ENCODE measurements around the gene GHITM. TPM values are rescaled to one million over a fixed set of nuclear protein-coding genes. Genes with fewer than 3 reads are reported as not detected.

GHITM gene
- total RNA-seq, 2 donors from 2014 or later: 242 to 490 TPM

DNA sequence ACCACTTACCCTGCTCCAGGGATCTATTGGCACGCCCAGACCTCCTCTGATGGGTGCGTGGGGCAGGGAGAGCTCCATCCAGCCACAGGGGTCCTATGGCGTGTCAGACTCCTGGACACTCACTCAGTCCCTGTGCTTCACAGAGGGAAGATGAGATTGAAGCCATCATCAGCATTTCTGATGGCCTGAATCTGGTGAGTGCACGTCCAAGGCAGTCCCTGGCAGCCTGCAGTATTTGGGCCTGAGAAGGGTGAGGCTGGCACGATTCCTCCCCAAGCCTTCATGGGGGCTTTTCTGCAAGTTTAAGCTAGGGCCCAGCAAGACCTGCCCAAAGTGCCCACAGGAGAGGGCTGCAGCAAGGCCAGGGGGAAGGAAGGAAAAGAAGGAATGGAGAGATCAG, 58.3 kb downstream of the GHITM start:
- Histone ChIP-seq H3K27ac (no peak overlapping the region), H3K9me3 (no peaks in the 10 kb centered on the region), H3K27me3 (no peaks in the 10 kb centered on the region), H3K36me3 (no peaks in the 10 kb centered on the region), H3K4me1 (peaks cover 0 to 16% of the 10 kb centered on the region in 2 donors), H3K4me3 (no peak overlapping the region)
- no peak for DNase-seq (ENCODE audit: low spot score)
- TF ChIP-seq, protein P1, sequence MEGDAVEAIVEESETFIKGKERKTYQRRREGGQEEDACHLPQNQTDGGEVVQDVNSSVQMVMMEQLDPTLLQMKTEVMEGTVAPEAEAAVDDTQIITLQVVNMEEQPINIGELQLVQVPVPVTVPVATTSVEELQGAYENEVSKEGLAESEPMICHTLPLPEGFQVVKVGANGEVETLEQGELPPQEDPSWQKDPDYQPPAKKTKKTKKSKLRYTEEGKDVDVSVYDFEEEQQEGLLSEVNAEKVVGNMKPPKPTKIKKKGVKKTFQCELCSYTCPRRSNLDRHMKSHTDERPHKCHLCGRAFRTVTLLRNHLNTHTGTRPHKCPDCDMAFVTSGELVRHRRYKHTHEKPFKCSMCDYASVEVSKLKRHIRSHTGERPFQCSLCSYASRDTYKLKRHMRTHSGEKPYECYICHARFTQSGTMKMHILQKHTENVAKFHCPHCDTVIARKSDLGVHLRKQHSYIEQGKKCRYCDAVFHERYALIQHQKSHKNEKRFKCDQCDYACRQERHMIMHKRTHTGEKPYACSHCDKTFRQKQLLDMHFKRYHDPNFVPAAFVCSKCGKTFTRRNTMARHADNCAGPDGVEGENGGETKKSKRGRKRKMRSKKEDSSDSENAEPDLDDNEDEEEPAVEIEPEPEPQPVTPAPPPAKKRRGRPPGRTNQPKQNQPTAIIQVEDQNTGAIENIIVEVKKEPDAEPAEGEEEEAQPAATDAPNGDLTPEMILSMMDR (IDR thresholded peaks at IDR 0.05): no peak

DNA sequence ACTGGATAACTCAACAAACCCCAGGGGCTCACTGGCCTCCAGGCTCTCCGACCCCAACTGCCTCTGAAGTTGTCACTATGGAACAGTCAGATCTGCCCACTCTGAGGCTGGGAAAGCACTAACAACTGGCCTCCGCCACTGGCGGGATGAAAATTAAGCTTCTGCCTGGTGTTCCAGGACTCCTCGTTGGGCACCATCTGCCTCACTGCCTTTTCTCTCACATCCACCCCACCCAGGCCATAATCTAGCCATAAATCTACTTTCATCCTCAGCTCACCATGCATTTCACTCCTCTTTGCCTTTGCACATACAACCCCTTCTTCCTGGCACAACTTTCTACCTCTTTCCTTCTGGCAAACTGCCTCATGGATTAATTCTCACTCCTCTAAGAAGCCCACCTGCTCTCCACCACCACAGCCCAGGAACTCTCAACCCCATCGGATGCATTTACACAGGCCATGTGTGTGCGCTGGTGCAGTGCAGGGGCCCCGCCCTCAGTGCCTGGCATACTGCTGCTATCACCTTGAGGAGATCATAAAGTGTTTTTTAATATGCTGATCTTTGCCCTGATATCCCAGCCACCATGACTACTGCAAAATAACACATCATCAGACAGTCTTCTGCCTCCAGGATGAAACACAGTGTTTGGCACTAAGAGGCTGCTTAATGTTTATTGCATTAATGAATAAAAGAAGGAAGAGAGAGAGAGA, 59.1 kb downstream of the GHITM start:
- TF ChIP-seq, protein P1 (IDR thresholded peaks at IDR 0.05): no peak
- no peak overlapping the region for H3K4me3 ChIP-seq
- H3K9me3 ChIP-seq: no peaks in the 10 kb centered on the region
- peaks cover 0 to 16% of the 10 kb centered on the region in 2 donors for H3K4me1 ChIP-seq
- H3K27me3 ChIP-seq: no peaks in the 10 kb centered on the region
- DNase-seq (ENCODE audit: low spot score): no peak
- H3K36me3 ChIP-seq: no peaks in the 10 kb centered on the region
- H3K27ac ChIP-seq: no peak overlapping the region

DNA sequence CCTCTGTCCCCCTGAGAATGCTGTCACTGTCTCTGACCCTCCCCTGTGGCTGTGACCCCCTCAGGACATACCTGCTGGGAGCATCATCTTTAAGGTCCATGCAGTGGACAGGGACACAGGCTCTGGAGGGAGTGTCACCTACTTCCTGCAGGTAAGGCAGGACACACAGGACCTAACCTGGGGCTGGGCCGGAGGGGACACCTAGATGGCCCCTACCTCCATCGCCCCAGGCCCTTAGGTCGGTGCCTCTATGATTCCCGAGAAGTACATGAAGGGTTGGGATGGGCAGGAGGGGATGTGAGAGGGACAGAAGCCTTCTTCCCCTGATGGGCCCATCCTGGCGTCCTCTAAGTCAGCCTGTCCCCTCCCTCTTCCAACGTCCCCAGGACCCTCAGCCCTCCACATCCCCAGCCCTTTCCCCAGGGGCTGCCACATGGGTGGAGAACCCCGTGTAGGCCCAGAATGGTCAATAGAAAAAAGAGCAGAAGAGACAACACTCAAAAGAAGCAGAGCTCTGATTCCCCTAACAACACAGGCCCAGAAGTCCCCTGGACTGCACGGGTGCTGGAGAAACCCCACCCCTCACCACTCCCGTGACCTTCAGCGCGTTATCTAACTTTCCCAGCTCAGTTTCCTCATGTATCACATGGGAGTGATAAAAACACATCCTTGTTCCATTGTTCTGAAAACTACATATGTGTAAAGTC, 61.4 kb downstream of the GHITM start:
- TF ChIP-seq, protein P1 (IDR thresholded peaks at IDR 0.05): no peak
- no peak for DNase-seq (ENCODE audit: low spot score)
- Histone ChIP-seq H3K9me3 (no peaks in the 10 kb centered on the region), H3K4me1 (no peaks in the 10 kb centered on the region), H3K27me3 (no peaks in the 10 kb centered on the region), H3K27ac (no peak overlapping the region), H3K36me3 (no peaks in the 10 kb centered on the region), H3K4me3 (no peak overlapping the region)

DNA sequence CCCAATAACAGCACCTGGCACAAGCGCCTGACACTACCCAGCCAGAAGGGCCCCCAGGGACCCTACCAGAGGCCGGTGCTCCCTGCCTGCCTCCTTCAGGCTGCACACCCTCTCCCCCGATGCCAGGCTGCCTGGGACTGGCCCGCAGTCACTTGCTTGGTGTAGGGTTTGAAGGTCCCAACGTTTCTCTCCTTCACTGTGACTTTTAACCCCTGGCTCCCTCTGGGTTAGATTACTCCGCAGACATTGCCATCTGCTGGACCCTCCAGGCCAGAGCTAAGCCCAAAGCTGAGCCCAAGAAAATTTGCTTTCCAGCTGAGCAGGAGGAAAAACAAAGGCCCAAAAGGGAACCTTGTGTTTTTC, 61.9 kb downstream of the GHITM start:
- no peak for DNase-seq (ENCODE audit: low spot score)
- TF ChIP-seq, protein P1 (IDR thresholded peaks at IDR 0.05): no peak
- H3K9me3 ChIP-seq: no peaks in the 10 kb centered on the region
- H3K36me3 ChIP-seq: no peaks in the 10 kb centered on the region
- H3K4me3 ChIP-seq: no peak overlapping the region
- H3K27me3 ChIP-seq: no peaks in the 10 kb centered on the region
- no peak overlapping the region for H3K27ac ChIP-seq
- H3K4me1 ChIP-seq: no peaks in the 10 kb centered on the region

DNA sequence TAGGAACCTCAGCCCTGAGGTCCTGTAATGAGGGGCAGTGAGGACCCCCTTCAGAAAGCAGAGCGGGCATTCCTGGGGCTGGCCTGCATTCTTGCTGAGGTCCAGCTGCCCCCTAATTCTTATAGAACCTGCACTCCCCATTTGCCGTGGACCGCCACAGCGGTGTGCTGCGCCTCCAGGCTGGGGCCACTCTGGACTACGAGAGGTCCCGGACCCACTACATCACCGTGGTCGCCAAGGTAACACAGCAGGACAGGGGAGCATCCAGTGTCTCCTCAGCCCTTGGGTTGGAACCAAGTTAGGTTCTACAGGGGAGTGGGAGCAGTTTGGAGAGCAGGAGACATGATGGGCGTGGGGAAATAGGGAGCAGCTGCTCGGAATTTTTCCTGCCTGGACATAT, 62.4 kb downstream of the GHITM start:
- Histone ChIP-seq H3K27ac (no peak overlapping the region), H3K27me3 (no peaks in the 10 kb centered on the region)
- TF ChIP-seq, protein P1 (IDR thresholded peaks at IDR 0.05): no peak

More for the DNA sequence above, 62.4 kb downstream of the GHITM start:
- no peak for DNase-seq (ENCODE audit: low spot score)
- Histone ChIP-seq H3K4me1 (no peaks in the 10 kb centered on the region), H3K4me3 (no peak overlapping the region), H3K36me3 (no peaks in the 10 kb centered on the region), H3K9me3 (no peaks in the 10 kb centered on the region)

All from right atrium auricular region (tissue), 2 donors.